Right atrium auricular region (tissue), 2 donors: ENCODE data around the gene TLR3. TPM values are rescaled to one million over a fixed set of nuclear protein-coding genes. Genes with fewer than 3 reads are reported as not detected.
"Not testable (repeated sequence)": the region's sequence is repeated elsewhere in the genome, so short reads cannot be mapped to it uniquely, and the experiment has no call there.

ENCODE experiments used
- DNase-seq: peaks from one replicate; pipeline ENCODE4 v3.0.0-alpha.2; 2019; ENCODE audit warnings: low spot score
- H3K27ac ChIP-seq, 2 donors: fragments of 200-600 bp; sonication (generic); 1 replicate in 1 of 2; 2 replicates in 1 of 2; pipeline ENCODE4 v1.5.1; 2016 to 2019
- H3K27me3 ChIP-seq, 2 donors: fragments of 200-600 bp; sonication (generic); one replicate each; pipeline versions ENCODE4 v1.5.1 to v1.6.0; 2017 to 2019
- H3K36me3 ChIP-seq: fragments of 200-600 bp; sonication (generic); one replicate; pipeline ENCODE4 v1.5.1; 2016
- H3K4me1 ChIP-seq, 2 donors: fragments of 200-600 bp; sonication (generic); one replicate each; pipeline versions ENCODE4 v1.5.1 to v1.6.0; 2017 to 2019
- H3K4me3 ChIP-seq, 2 donors: fragments of 200-600 bp; sonication (generic); 1 replicate in 1 of 2; 2 replicates in 1 of 2; pipeline ENCODE4 v1.5.1; 2017 to 2019; ENCODE audit warnings: mild to moderate bottlenecking in 1 of 2, moderate library complexity in 1 of 2
- H3K9me3 ChIP-seq, 2 donors: fragments of 200-600 bp; sonication (generic); one replicate each; pipeline ENCODE4 v1.5.1; 2019
- CTCF ChIP-seq, 2 donors: fragments of 200-600 bp; sonication (generic); IDR thresholded peaks; one replicate each; pipeline ENCODE4 v1.5.1; 2019; ENCODE audit warnings: antibody characterized with exemption in 2 of 2
- total RNA-seq, 2 donors: library from RNA; depleted of rRNA; stranded (reverse); fragments of >200 nt; gene quantifications; one replicate each; pipeline ENCODE4 v1.1.0, GENCODE V29; 2016

Gene TLR3
- total RNA-seq, 2 donors from 2014 or later, result 3.0 to 3.5 TPM

GRCh38 chr4:186030399-186030775 is 38.6 kb upstream of the TLR3 start:
- peaks cover 0 to 9% of the 10 kb centered on the region in 2 donors for H3K9me3 ChIP-seq
- peaks cover 0 to 35% of the 10 kb centered on the region in 2 donors for H3K4me1 ChIP-seq
- peak overlapping the region; percentile 85 to 90 for H3K27ac ChIP-seq
- H3K4me3 ChIP-seq, result no peak overlapping the region
- TF ChIP-seq CTCF (IDR thresholded peaks at IDR 0.05), result no peak
- H3K27me3 ChIP-seq, result no peaks in the 10 kb centered on the region
- no peaks in the 10 kb centered on the region for H3K36me3 ChIP-seq
- no peak for DNase-seq

- Histone ChIP-seq H3K4me3 (no peak overlapping the region), H3K27me3 (no peaks in the 10 kb centered on the region), H3K4me1 (peaks cover 0 to 35% of the 10 kb centered on the region in 2 donors), H3K27ac (peak overlapping the region; percentile 85 to 90), H3K36me3 (no peaks in the 10 kb centered on the region), H3K9me3 (peaks cover 0 to 9% of the 10 kb centered on the region in 2 donors)
- DNase-seq, result no peak
- no peak for TF ChIP-seq CTCF (IDR thresholded peaks at IDR 0.05)
Observed at GRCh38 chr4:186030795-186031194, 38.2 kb upstream of the TLR3 start.

DNA sequence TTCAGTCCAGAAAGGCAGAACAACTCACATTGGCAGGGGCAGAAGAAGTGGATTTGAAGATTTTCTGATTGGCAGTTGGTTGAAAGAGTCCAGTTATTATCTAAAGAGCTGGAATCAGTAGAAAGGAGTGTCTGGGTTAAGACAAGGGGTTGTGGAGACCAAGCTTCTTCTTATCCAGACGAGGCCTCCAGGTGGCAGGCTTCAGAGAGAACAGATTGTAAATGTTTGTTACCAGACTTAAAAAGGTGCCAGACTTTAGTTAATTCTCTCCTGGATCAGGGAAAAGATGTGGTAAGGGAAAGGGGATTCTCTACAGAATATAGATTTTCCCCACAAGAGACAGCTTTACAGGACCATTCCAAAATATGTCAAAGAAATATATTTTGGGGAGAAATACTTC is 36.7 kb upstream of the TLR3 start:
- peak in 1 of 2 donors; percentile 31 for TF ChIP-seq CTCF (IDR thresholded peaks at IDR 0.05)
- peaks cover 0 to 35% of the 10 kb centered on the region in 2 donors for H3K4me1 ChIP-seq
- H3K27ac ChIP-seq, result peak overlapping the region; percentile 85 to 90
- H3K9me3 ChIP-seq, result peaks cover 0 to 9% of the 10 kb centered on the region in 2 donors
- H3K4me3 ChIP-seq, result no peak overlapping the region
- H3K36me3 ChIP-seq, result no peaks in the 10 kb centered on the region
- DNase-seq, result no peak
- no peaks in the 10 kb centered on the region for H3K27me3 ChIP-seq

- Histone ChIP-seq H3K4me1 (peaks cover 0 to 38% of the 10 kb centered on the region in 2 donors), H3K27ac (peak overlapping the region in 1 of 2 donors; percentile 90), H3K27me3 (no peaks in the 10 kb centered on the region), H3K9me3 (peaks cover 0 to 9% of the 10 kb centered on the region in 2 donors), H3K36me3 (no peaks in the 10 kb centered on the region), H3K4me3 (no peak overlapping the region)
- TF ChIP-seq CTCF (IDR thresholded peaks at IDR 0.05), result no peak
- no peak for DNase-seq
Observed at GRCh38 chr4:186033027-186033426, 35.9 kb upstream of the TLR3 start.

DNA sequence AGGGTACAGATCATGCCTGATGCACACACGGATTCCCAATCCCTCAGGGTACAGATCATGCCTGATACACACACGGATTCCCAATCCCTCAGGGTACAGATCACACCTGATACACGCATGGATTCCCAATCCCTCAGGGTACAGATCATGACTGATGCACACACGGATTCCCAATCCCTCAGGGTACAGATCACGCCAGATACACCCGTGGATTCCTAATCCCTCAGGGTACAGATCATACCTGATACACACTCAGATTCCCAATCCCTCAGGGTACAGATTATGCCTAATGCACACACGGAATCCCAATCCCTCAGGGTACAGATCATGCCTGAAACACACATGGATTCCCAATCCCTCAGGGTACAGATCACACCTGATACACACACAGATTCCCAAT is 34.3 kb upstream of the TLR3 start:
- not testable (repeated sequence) for H3K36me3 ChIP-seq, H3K9me3 ChIP-seq, DNase-seq, H3K27me3 ChIP-seq, H3K27ac ChIP-seq, H3K4me3 ChIP-seq
- H3K4me1 ChIP-seq, result peaks cover 0 to 31% of the 10 kb centered on the region in 2 donors

- Histone ChIP-seq H3K27me3 (no peaks in the 10 kb centered on the region), H3K27ac (peak overlapping the region in 1 of 2 donors; percentile 29), H3K4me1 (peaks cover 0 to 11% of the 10 kb centered on the region in 2 donors), H3K36me3 (no peaks in the 10 kb centered on the region), H3K4me3 (no peak overlapping the region), H3K9me3 (peaks cover 0 to 9% of the 10 kb centered on the region in 2 donors)
- TF ChIP-seq CTCF (IDR thresholded peaks at IDR 0.05), result no peak
- DNase-seq, result no peak
Observed at GRCh38 chr4:186036976-186037581, 31.9 kb upstream of the TLR3 start.
